Neural cell (in vitro differentiated cells): Measurements from ENCODE around the gene MOB3A. TPM values are rescaled to one million over a fixed set of nuclear protein-coding genes. Genes with fewer than 3 reads are reported as not detected.

Experiments
- H2AFZ ChIP-seq: fragments of 200-600, 300-800 bp; sonication (generic), shearing (Covaris generic); 2 replicates; pipeline ENCODE4 v1.6.0; 2014; ENCODE audit warnings: low read depth, mild to moderate bottlenecking, antibody characterized with exemption, low read length, moderate library complexity
- H3F3A ChIP-seq: fragments of 200-600 bp; shearing (Covaris generic); 2 replicates; pipeline ENCODE4 v1.6.1; 2016; ENCODE audit warnings: mild to moderate bottlenecking, moderate library complexity, mixed read lengths, antibody characterized with exemption, low read length; ENCODE audit not compliant: insufficient read depth, poor library complexity, severe bottlenecking
- H3K27ac ChIP-seq: fragments of 200-600, 300-800 bp; sonication (generic), shearing (Covaris generic); 2 replicates; pipeline ENCODE4 v1.5.1; 2014; ENCODE audit warnings: mild to moderate bottlenecking, low read length, moderate library complexity
- H3K27me3 ChIP-seq: fragments of 300-800, 200-600 bp; sonication (generic), shearing (Covaris generic); 2 replicates; pipeline ENCODE4 v1.6.0; 2014; ENCODE audit warnings: mild to moderate bottlenecking, low read depth, low read length, moderate library complexity; ENCODE audit not compliant: insufficient read depth
- H3K36me3 ChIP-seq: fragments of 300-800, 200-600 bp; sonication (generic), shearing (Covaris generic); 2 replicates; pipeline ENCODE4 v1.5.1; 2014; ENCODE audit warnings: mild to moderate bottlenecking, antibody characterized with exemption, low read length, moderate library complexity; ENCODE audit not compliant: insufficient read depth
- H3K4me2 ChIP-seq: fragments of 300-800, 200-600 bp; sonication (generic), shearing (Covaris generic); 2 replicates; pipeline ENCODE4 v1.6.0; 2014; ENCODE audit warnings: mild to moderate bottlenecking, low read length
- H3K4me3 ChIP-seq: fragments of 300-800, 200-600 bp; sonication (generic), shearing (Covaris generic); 2 replicates; pipeline ENCODE4 v1.5.1; 2014; ENCODE audit warnings: mild to moderate bottlenecking, low read length, moderate library complexity
- H3K79me2 ChIP-seq: fragments of 200-600 bp; shearing (Covaris generic); replicated peaks from 2 replicates; pipeline ENCODE4 v1.6.0; 2014; ENCODE audit warnings: mild to moderate bottlenecking, low read length, moderate library complexity; ENCODE audit not compliant: insufficient read depth
- H3K9ac ChIP-seq: fragments of 300-800, 200-600 bp; sonication (generic), shearing (Covaris generic); 2 replicates; pipeline ENCODE4 v1.6.1; 2016; ENCODE audit warnings: mild to moderate bottlenecking, low read length, mixed read lengths
- H3K9me2 ChIP-seq: fragments of 200-600 bp; shearing (Covaris generic); 2 replicates; pipeline ENCODE4 v1.6.1; 2016; ENCODE audit warnings: mild to moderate bottlenecking, low read length, mixed read lengths; ENCODE audit not compliant: insufficient read depth
- H3K9me3 ChIP-seq: fragments of 200-600, 300-800 bp; sonication (generic), shearing (Covaris generic); 2 replicates; pipeline ENCODE4 v1.6.1; 2016; ENCODE audit warnings: mild to moderate bottlenecking, mixed run types, low read length, moderate library complexity, mixed read lengths
- H4K20me1 ChIP-seq: fragments of 200-600 bp; shearing (Covaris generic); 2 replicates; pipeline ENCODE4 v1.6.1; 2016; ENCODE audit warnings: mild to moderate bottlenecking, mixed run types; ENCODE audit not compliant: insufficient read depth
- EP300 ChIP-seq: fragments of 450-650 bp; conservative IDR thresholded peaks from 2 replicates; pipeline ENCODE4 v1.6.1; 2014; ENCODE audit warnings: antibody characterized with exemption, mild to moderate bottlenecking, moderate library complexity; ENCODE audit not compliant: poor library complexity, severe bottlenecking
- EZH2 ChIP-seq: fragments of 200-600, 300-800 bp; shearing (Covaris generic), sonication (generic); IDR thresholded peaks from 2 replicates; pipeline ENCODE4 v1.6.1; 2014; ENCODE audit warnings: antibody characterized with exemption, low read length, borderline replicate concordance, mild to moderate bottlenecking; ENCODE audit not compliant: insufficient read depth, poor library complexity, severe bottlenecking
- MXI1 ChIP-seq: fragments of 450-650 bp; conservative IDR thresholded peaks from 2 replicates; pipeline ENCODE4 v1.6.1; 2014; ENCODE audit warnings: antibody characterized with exemption, mild to moderate bottlenecking; ENCODE audit not compliant: poor library complexity, severe bottlenecking
- POLR2AphosphoS5 ChIP-seq: IDR thresholded peaks from 2 replicates; pipeline ENCODE4 v1.6.1; 2012
- RAD21 ChIP-seq: fragments of 450-650 bp; conservative IDR thresholded peaks from 2 replicates; pipeline ENCODE4 v1.6.1; 2014; ENCODE audit warnings: antibody characterized with exemption, mild to moderate bottlenecking, moderate library complexity
- SMC3 ChIP-seq: fragments of 450-650 bp; conservative IDR thresholded peaks from 2 replicates; pipeline ENCODE4 v1.6.1; 2014; ENCODE audit warnings: antibody characterized with exemption, mild to moderate bottlenecking, moderate library complexity; ENCODE audit not compliant: poor library complexity
- TAF1 ChIP-seq: IDR thresholded peaks from 2 replicates; pipeline ENCODE4 v1.6.1; 2012; ENCODE audit warnings: low read depth
- polyA plus RNA-seq: library from polyadenylated mRNA; depleted of rRNA; stranded (reverse); fragments of >200 nt; gene quantifications from 2 replicates; pipeline ENCODE4 v1.2.3, GENCODE V29; 2014
- TF ChIP-seq, protein P1 (sequence below): fragments of 450-650 bp; IDR thresholded peaks from 2 replicates; pipeline ENCODE4 v1.5.1; 2014; ENCODE audit warnings: antibody characterized with exemption, mild to moderate bottlenecking, moderate library complexity; ENCODE audit not compliant: poor library complexity, severe bottlenecking
- TF ChIP-seq, protein P2 (sequence below): IDR thresholded peaks from 2 replicates; pipeline ENCODE4 v1.6.1; 2012; ENCODE audit warnings: borderline replicate concordance

MOB3A gene
- polyA plus RNA-seq, 1 donor from 2014 or later: 5.8 TPM

DNA sequence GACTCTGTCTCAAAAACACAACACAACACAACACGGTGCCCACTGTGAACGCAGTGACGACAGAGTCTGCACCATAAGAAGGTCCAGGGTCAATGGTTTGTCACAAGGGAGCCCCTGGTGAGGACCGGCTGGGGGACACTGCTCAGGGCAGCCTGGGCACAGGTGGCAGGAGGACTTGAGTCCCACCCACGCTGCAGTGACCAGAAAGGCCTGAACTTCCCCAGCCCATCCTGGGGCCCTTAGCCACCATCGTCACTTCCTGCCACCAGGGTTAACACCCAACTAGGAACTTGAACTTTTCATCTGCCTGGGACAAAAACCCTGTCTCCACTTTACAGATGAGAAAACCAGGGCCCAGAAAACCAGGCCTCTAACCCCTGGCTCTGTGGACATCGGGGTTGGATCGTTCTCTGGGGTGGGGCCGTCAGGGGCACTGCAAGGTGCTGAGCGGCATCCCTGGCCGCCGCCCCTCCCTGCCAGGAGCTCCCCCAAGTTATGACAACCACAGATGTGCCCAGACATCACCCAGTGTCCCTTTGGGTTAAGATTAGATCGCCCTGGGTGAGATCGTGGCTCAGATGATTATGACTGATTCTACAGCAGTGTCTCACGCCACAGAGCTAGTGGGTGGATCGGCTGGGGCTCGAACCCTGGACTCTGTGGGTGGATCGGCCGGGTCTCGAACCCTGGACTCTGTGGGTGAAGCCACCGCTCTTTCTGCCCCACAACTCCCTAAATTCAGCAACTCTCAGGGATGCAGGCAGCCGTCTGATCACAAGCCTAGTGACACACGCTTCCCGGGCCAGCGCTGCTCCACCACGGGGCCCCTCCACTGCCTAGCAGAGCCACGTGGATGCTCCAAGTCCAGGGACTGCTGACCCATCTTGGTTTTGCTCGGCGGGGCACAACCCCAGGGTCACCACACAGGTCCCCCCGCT lies 14.0 kb downstream of the MOB3A start:
- no peak overlapping the region for H3K4me3 ChIP-seq
- no peaks in the 10 kb centered on the region for H3F3A ChIP-seq
- H3K27ac ChIP-seq: no peak overlapping the region
- H2AFZ ChIP-seq: no peak overlapping the region
- H3K4me2 ChIP-seq: no peak overlapping the region
- H3K27me3 ChIP-seq: no peaks in the 10 kb centered on the region
- TF ChIP-seq, protein P1, sequence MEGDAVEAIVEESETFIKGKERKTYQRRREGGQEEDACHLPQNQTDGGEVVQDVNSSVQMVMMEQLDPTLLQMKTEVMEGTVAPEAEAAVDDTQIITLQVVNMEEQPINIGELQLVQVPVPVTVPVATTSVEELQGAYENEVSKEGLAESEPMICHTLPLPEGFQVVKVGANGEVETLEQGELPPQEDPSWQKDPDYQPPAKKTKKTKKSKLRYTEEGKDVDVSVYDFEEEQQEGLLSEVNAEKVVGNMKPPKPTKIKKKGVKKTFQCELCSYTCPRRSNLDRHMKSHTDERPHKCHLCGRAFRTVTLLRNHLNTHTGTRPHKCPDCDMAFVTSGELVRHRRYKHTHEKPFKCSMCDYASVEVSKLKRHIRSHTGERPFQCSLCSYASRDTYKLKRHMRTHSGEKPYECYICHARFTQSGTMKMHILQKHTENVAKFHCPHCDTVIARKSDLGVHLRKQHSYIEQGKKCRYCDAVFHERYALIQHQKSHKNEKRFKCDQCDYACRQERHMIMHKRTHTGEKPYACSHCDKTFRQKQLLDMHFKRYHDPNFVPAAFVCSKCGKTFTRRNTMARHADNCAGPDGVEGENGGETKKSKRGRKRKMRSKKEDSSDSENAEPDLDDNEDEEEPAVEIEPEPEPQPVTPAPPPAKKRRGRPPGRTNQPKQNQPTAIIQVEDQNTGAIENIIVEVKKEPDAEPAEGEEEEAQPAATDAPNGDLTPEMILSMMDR: no peak
- TF ChIP-seq, protein P2, sequence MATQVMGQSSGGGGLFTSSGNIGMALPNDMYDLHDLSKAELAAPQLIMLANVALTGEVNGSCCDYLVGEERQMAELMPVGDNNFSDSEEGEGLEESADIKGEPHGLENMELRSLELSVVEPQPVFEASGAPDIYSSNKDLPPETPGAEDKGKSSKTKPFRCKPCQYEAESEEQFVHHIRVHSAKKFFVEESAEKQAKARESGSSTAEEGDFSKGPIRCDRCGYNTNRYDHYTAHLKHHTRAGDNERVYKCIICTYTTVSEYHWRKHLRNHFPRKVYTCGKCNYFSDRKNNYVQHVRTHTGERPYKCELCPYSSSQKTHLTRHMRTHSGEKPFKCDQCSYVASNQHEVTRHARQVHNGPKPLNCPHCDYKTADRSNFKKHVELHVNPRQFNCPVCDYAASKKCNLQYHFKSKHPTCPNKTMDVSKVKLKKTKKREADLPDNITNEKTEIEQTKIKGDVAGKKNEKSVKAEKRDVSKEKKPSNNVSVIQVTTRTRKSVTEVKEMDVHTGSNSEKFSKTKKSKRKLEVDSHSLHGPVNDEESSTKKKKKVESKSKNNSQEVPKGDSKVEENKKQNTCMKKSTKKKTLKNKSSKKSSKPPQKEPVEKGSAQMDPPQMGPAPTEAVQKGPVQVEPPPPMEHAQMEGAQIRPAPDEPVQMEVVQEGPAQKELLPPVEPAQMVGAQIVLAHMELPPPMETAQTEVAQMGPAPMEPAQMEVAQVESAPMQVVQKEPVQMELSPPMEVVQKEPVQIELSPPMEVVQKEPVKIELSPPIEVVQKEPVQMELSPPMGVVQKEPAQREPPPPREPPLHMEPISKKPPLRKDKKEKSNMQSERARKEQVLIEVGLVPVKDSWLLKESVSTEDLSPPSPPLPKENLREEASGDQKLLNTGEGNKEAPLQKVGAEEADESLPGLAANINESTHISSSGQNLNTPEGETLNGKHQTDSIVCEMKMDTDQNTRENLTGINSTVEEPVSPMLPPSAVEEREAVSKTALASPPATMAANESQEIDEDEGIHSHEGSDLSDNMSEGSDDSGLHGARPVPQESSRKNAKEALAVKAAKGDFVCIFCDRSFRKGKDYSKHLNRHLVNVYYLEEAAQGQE: no peak
- TF ChIP-seq TAF1: no peak
- no peak for TF ChIP-seq EZH2
- TF ChIP-seq MXI1: no peak
- no peak for TF ChIP-seq RAD21
- TF ChIP-seq EP300: no peak
- no peak for TF ChIP-seq POLR2AphosphoS5
- no peak for TF ChIP-seq SMC3
- H4K20me1 ChIP-seq: no peaks in the 10 kb centered on the region
- no peaks in the 10 kb centered on the region for H3K36me3 ChIP-seq
- H3K9me3 ChIP-seq: no peaks in the 10 kb centered on the region
- no peak overlapping the region for H3K9ac ChIP-seq
- no peaks in the 10 kb centered on the region for H3K9me2 ChIP-seq
- no peaks in the 10 kb centered on the region for H3K79me2 ChIP-seq

DNA sequence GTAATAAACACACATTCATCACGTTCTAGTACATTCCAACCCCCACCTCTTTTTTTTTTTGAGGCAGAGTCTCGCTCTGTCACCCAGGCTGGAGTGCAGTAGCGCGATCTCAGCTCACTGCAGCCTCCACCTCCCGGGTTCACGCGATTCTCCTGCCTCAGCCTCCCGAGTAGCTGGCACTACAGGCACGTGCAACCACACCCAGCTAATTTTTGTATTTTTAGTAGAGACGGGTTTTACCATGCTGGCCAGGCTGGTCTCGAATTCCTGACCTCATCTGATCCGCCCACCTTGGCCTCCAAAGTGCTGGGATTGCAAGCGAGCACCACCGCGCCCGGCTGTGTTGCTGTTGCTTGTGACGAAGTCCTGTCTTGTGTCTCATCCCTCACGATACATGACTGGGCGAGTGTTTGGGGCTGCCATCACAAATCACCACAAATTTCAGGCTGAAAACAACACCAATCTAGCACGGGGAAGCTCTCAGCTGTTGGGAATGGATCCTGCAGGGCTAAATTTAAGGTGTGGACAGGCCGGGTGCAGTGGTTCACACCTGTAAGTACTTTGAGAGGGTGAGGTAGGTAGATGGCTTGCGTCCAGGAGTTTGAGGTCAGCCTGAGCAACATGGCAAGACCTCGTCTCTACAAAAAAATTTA lies 15.7 kb downstream of the MOB3A start:
- TF ChIP-seq POLR2AphosphoS5 (no peak), TAF1 (no peak), EZH2 (no peak), RAD21 (no peak), SMC3 (no peak), MXI1 (no peak), EP300 (no peak)
- TF ChIP-seq, protein P2: no peak
- TF ChIP-seq, protein P1: no peak
- Histone ChIP-seq H2AFZ (no peak overlapping the region), H3F3A (no peaks in the 10 kb centered on the region), H3K9ac (no peak overlapping the region), H3K79me2 (no peaks in the 10 kb centered on the region), H4K20me1 (no peaks in the 10 kb centered on the region), H3K27ac (no peak overlapping the region), H3K27me3 (no peaks in the 10 kb centered on the region), H3K4me3 (no peak overlapping the region), H3K36me3 (no peaks in the 10 kb centered on the region), H3K4me2 (no peak overlapping the region), H3K9me3 (no peaks in the 10 kb centered on the region), H3K9me2 (no peaks in the 10 kb centered on the region)
